ENCODE data around the gene HES2. TPM values are rescaled to one million over a fixed set of nuclear protein-coding genes. Genes with fewer than 3 reads are reported as not detected.
A peak's percentile ranks its signal among the peaks of the same experiment; 100 is the strongest.
"Not testable (repeated sequence)": the region's sequence is repeated elsewhere in the genome, so short reads cannot be mapped to it uniquely, and the experiment has no call there.

The HES2 gene
- total and polyA plus RNA-seq, 4 donors, result 0.10 TPM; not detected in 3

- Histone ChIP-seq H3K9ac (ENCODE audit: low read depth in 1 of 2, low read length in 2 of 2) (no peak overlapping the region), H3K36me3 (ENCODE audit: control insufficient read depth in 4 of 4, insufficient read depth in 3 of 4, low read depth in 1 of 4, low read length in 3 of 4) (no peaks in the 10 kb centered on the region), H3K4me1 (ENCODE audit: control insufficient read depth in 4 of 4, insufficient read depth in 4 of 4, low read length in 3 of 4) (peaks cover 13 to 31% (median 22%) of the 10 kb centered on the region in 4 donors), H3K27me3 (ENCODE audit: control insufficient read depth in 4 of 4, insufficient read depth in 4 of 4, low read length in 3 of 4) (no peaks in the 10 kb centered on the region), H3K9me3 (ENCODE audit: control insufficient read depth in 4 of 4, low read length in 3 of 4) (no peaks in the 10 kb centered on the region), H3K4me3 (ENCODE audit: low read depth in 1 of 3, low read length in 3 of 3) (no peak overlapping the region), H3K27ac (ENCODE audit: low read depth in 1 of 2, low read length in 2 of 2) (no peak overlapping the region)
- DNase-seq (ENCODE audit: low spot score), result no peak
- WGBS, result 90% methylated on average over 7 of the region's 7 CpGs
- TF ChIP-seq RXRA (IDR thresholded peaks at IDR 0.05) (no peak), NR2F2 (IDR thresholded peaks at IDR 0.05) (no peak), TAF1 (conservative IDR thresholded peaks at IDR 0.05) (no peak), ATF3 (IDR thresholded peaks at IDR 0.05) (no peak), RAD21 (IDR thresholded peaks at IDR 0.05) (no peak), HNF4G (IDR thresholded peaks at IDR 0.05) (no peak), JUND (IDR thresholded peaks at IDR 0.05) (no peak), HNF4A (conservative IDR thresholded peaks at IDR 0.05) (no peak), FOXA2 (IDR thresholded peaks at IDR 0.05) (no peak), MAX (IDR thresholded peaks at IDR 0.05) (no peak)
These were observed 21.9 kb upstream of the HES2 start for GRCh38 chr1:6441586-6441985.

- WGBS, result 10% methylated on average over 101 of the region's 101 CpGs
- Histone ChIP-seq H3K27me3 (ENCODE audit: control insufficient read depth in 4 of 4, insufficient read depth in 4 of 4, low read length in 3 of 4) (no peaks in the 10 kb centered on the region), H3K36me3 (ENCODE audit: control insufficient read depth in 4 of 4, insufficient read depth in 3 of 4, low read depth in 1 of 4, low read length in 3 of 4) (no peaks in the 10 kb centered on the region), H3K27ac (ENCODE audit: low read depth in 1 of 2, low read length in 2 of 2) (no peak overlapping the region), H3K9me3 (ENCODE audit: control insufficient read depth in 4 of 4, low read length in 3 of 4) (no peaks in the 10 kb centered on the region), H3K4me1 (ENCODE audit: control insufficient read depth in 4 of 4, insufficient read depth in 4 of 4, low read length in 3 of 4) (peaks cover 6 to 23% (median 17%) of the 10 kb centered on the region in 4 donors), H3K9ac (ENCODE audit: low read depth in 1 of 2, low read length in 2 of 2) (no peak overlapping the region), H3K4me3 (ENCODE audit: low read depth in 1 of 3, low read length in 3 of 3) (no peak overlapping the region)
- TF ChIP-seq JUND (IDR thresholded peaks at IDR 0.05), result no peak
- no peak for TF ChIP-seq GABPA (IDR thresholded peaks at IDR 0.05 in 1 of 2, conservative IDR thresholded peaks at IDR 0.05 in 1 of 2)
- TF ChIP-seq FOXA2 (IDR thresholded peaks at IDR 0.05), result no peak
- TF ChIP-seq HNF4G (IDR thresholded peaks at IDR 0.05), result no peak
- TF ChIP-seq MAX (IDR thresholded peaks at IDR 0.05), result no peak
- TF ChIP-seq CTCF (IDR thresholded peaks at IDR 0.05; ENCODE audit: low read depth, low read length, missing input control), result no peak
- TF ChIP-seq NR2F2 (IDR thresholded peaks at IDR 0.05), result no peak
- no peak for TF ChIP-seq SP1 (IDR thresholded peaks at IDR 0.05)
- peak; percentile 79 for DNase-seq (ENCODE audit: low spot score)
These were observed 20.7 kb upstream of the HES2 start for GRCh38 chr1:6440198-6441126.

- Histone ChIP-seq H3K9me3 (ENCODE audit: control insufficient read depth in 4 of 4, low read length in 3 of 4) (no peaks in the 10 kb centered on the region), H3K27ac (ENCODE audit: low read depth in 1 of 2, low read length in 2 of 2) (no peak overlapping the region), H3K36me3 (ENCODE audit: control insufficient read depth in 4 of 4, insufficient read depth in 3 of 4, low read depth in 1 of 4, low read length in 3 of 4) (no peaks in the 10 kb centered on the region), H3K4me1 (ENCODE audit: control insufficient read depth in 4 of 4, insufficient read depth in 4 of 4, low read length in 3 of 4) (peaks cover 0 to 9% (median 6%) of the 10 kb centered on the region in 4 donors), H3K27me3 (ENCODE audit: control insufficient read depth in 4 of 4, insufficient read depth in 4 of 4, low read length in 3 of 4) (no peaks in the 10 kb centered on the region), H3K9ac (ENCODE audit: low read depth in 1 of 2, low read length in 2 of 2) (no peak overlapping the region), H3K4me3 (ENCODE audit: low read depth in 1 of 3, low read length in 3 of 3) (no peak overlapping the region)
- TF ChIP-seq RXRA (IDR thresholded peaks at IDR 0.05), result no peak
- TF ChIP-seq RAD21 (IDR thresholded peaks at IDR 0.05), result peak; percentile 68 to 81
- TF ChIP-seq CTCF (IDR thresholded peaks at IDR 0.05; ENCODE audit: low read depth, low read length, missing input control), result peak; percentile 86
- peak; percentile 77 for DNase-seq (ENCODE audit: low spot score)
- WGBS, result 5% methylated on average over 5 of the region's 5 CpGs
These were observed 18.4 kb upstream of the HES2 start for GRCh38 chr1:6438047-6438525.

- not testable (repeated sequence) for H3K4me3 ChIP-seq (ENCODE audit: low read depth in 1 of 3, low read length in 3 of 3); DNase-seq (ENCODE audit: low spot score); H3K4me1 ChIP-seq (ENCODE audit: control insufficient read depth in 4 of 4, insufficient read depth in 4 of 4, low read length in 3 of 4); H3K27ac ChIP-seq (ENCODE audit: low read depth in 1 of 2, low read length in 2 of 2); H3K36me3 ChIP-seq (ENCODE audit: control insufficient read depth in 4 of 4, insufficient read depth in 3 of 4, low read depth in 1 of 4, low read length in 3 of 4); H3K27me3 ChIP-seq (ENCODE audit: control insufficient read depth in 4 of 4, insufficient read depth in 4 of 4, low read length in 3 of 4); H3K9me3 ChIP-seq (ENCODE audit: control insufficient read depth in 4 of 4, low read length in 3 of 4); H3K9ac ChIP-seq (ENCODE audit: low read depth in 1 of 2, low read length in 2 of 2)
- WGBS, result 60% methylated on average over 22 of the region's 22 CpGs
These were observed 17.4 kb upstream of the HES2 start for GRCh38 chr1:6437012-6437700.

Data from liver (tissue), 9 donors.